Fibroblast of villous mesenchyme (primary cell): ENCODE measurements around the gene PIGX. TPM values are rescaled to one million over a fixed set of nuclear protein-coding genes. Genes with fewer than 3 reads are reported as not detected.

Experiments used
- DNase-seq: peaks from one replicate; pipeline ENCODE4 v3.0.0-alpha.2; 2010; ENCODE audit warnings: low read depth
- H3K4me3 ChIP-seq: 2 replicates; pipeline ENCODE4 v1.5.1; 2011; ENCODE audit warnings: low read depth, mild to moderate bottlenecking, low read length
- total RNA-seq: library from RNA; depleted of rRNA; stranded (reverse); fragments of >200 nt; gene quantifications from 2 replicates; pipeline ENCODE4 v1.2.3, GENCODE V29; 2012
- TF ChIP-seq, protein P1 (sequence below): IDR thresholded peaks from 2 replicates; pipeline ENCODE4 v1.5.1; 2012; ENCODE audit warnings: low read depth, mild to moderate bottlenecking, low read length; ENCODE audit not compliant: insufficient read depth

The PIGX gene
- total RNA-seq, 1 donor = 31.1 TPM

DNA sequence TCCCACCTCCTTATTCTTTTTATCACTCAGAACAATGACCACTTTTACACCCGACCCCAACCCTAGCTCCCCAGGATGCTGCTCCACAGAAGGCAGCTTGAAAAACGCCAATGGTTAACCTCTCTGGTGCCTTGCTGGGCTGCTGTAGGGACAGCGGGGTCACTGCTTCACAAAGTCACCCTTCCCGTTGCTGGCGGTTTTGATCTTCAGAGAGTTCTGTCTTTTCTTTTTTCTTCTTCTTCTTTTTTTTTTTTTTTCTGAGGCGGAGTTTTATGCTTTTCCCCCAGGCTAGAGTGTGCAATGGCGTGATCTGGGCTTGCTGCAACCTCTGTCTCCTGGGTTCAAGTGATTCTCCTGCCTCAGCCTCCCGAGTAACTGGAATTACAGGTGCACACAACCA lies 20.8 kb upstream of the PIGX start:
- DNase-seq = no peak
- H3K4me3 ChIP-seq = no peak overlapping the region
- TF ChIP-seq, protein P1, sequence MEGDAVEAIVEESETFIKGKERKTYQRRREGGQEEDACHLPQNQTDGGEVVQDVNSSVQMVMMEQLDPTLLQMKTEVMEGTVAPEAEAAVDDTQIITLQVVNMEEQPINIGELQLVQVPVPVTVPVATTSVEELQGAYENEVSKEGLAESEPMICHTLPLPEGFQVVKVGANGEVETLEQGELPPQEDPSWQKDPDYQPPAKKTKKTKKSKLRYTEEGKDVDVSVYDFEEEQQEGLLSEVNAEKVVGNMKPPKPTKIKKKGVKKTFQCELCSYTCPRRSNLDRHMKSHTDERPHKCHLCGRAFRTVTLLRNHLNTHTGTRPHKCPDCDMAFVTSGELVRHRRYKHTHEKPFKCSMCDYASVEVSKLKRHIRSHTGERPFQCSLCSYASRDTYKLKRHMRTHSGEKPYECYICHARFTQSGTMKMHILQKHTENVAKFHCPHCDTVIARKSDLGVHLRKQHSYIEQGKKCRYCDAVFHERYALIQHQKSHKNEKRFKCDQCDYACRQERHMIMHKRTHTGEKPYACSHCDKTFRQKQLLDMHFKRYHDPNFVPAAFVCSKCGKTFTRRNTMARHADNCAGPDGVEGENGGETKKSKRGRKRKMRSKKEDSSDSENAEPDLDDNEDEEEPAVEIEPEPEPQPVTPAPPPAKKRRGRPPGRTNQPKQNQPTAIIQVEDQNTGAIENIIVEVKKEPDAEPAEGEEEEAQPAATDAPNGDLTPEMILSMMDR = no peak

DNA sequence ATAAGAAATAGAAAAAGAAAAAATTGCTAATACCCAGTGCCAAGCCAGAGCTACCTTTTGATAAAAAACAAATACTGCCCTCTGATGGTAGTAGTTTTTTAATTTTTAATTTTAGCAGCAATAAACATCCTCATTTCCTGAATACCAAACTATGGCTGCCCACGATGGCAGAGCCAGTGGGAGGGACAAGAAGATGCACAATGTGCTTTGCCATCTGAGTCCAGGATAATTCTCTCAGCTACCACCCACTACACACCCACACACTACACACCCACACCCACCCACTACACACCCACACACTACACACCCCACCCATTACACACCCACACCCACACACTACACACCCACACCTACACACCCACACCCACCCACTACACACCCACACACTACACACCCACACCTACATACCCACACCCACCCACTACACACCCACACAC lies 18.0 kb upstream of the PIGX start:
- DNase-seq = no peak
- TF ChIP-seq, protein P1 = no peak
- no peak overlapping the region for H3K4me3 ChIP-seq

DNA sequence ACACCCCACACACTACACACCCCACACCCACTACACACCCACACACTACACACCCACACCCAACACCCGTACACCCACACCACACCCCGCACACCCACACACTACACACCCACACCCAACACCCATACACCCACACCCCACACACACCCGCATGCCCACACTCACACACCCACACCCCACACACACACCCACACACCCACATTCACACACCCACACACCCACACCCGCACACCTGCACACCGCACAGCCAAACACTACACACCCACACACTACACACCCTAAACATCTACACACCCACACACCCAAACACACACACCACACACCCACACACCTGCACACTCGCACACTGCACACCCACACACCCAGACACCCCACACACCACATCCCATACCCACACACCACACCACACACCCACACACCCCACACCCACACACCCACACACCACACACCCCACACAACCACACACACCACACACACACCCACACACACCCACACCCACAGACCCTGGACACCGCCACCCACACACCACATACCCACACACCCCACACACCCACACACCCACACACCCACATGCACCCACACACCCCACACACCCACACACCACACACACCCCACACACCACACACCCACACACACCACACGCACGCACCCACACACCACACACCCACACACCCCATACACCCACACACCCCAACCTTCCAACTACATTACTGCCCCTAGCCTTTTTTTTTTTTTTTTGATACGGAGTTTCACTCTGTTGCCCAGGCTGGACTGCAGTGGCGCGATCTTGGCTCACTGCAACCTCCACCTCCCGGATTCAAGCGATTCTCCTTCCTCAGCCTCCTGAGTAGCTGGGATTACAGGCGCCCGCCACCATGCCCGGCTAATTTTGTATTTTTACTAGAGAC lies 17.0 kb upstream of the PIGX start:
- no peak for DNase-seq
- no peak overlapping the region for H3K4me3 ChIP-seq
- TF ChIP-seq, protein P1 = no peak

DNA sequence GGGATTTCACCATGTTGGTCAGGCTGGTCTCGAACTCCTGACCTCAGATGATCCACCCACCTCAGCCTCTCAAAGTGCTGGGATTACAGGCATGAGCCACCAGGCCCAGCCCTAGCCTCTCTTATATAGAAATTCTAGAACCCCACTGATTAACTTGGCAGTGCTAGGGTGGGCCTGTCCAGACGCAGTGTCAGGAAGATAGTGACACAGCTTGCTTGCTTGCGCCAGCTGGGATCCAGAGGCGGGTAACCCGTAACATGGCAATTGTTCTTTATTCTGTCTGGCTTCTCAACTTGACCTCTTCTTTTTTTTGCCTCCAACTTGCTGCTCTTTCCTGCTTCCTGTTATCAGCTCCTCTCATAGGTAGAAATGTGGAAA lies 16.3 kb upstream of the PIGX start:
- TF ChIP-seq, protein P1 = no peak
- no peak for DNase-seq
- no peak overlapping the region for H3K4me3 ChIP-seq

DNA sequence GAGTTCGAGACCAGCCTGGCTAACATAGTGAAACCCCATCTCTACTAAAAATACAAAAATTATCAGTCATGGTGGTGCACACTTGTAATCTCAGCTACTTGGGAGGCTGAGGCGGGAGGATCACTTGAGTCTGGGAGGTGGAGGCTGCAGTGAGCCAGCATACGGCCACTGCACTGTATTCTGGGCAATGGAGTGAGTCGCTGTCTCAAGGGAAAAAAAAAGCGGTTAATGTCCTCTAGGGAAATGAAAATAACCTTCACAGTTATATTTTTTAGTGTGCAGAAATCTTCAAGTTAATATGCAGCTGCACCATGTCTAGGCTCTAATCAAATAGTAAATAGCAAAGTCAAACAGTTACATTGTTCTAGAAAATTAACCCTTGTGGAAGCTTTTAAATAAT lies 14.9 kb upstream of the PIGX start:
- TF ChIP-seq, protein P1 = no peak
- no peak overlapping the region for H3K4me3 ChIP-seq
- DNase-seq = no peak

DNA sequence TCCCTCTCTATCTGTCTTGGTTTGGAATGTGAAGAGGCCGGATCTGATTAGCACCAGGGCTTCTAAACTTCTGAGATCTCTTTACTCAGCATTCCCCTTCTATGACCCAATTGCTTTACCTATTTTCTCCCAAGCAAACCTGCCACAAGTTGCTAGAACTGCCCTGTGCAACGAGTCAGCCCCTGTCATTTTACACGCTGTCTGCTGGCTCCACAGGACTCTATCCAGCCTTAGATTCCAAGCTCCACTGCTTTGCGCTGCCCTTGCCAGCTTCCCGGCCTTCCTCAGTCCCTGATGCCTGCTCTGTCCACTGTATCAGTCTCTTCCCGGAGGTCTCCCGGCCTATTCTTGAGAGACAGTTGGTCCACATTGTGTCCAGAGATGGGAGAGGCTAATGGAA lies 12.4 kb upstream of the PIGX start:
- no peak overlapping the region for H3K4me3 ChIP-seq
- no peak for DNase-seq
- TF ChIP-seq, protein P1 = no peak
